Measurements from ENCODE around the gene S100G.

- TF ChIP-seq CTCF (IDR thresholded peaks at IDR 0.05; ENCODE audit: borderline replicate concordance, extremely low read depth, low read length, poor library complexity, severe bottlenecking) (no peak), EZH2 (IDR thresholded peaks at IDR 0.05; ENCODE audit: borderline replicate concordance, low read depth, low read length, severe bottlenecking) (no peak)
Measured at GRCh38 chrX:16618422-16618821, 31.5 kb upstream of the S100G start.

Data from DND-41 (cell line).